22Rv1 (cell line): ENCODE results near the gene ATG7.
A peak's percentile ranks its signal among the peaks of the same experiment; 100 is the strongest.

Source experiments
- CTCF ChIP-seq: fragments of 450-650 bp; IDR thresholded peaks from 2 replicates; pipeline ENCODE4 v1.5.1; 2017; ENCODE audit warnings: mild to moderate bottlenecking
- ZFX ChIP-seq: fragments of 450-650 bp; IDR thresholded peaks from 2 replicates; pipeline ENCODE4 v1.6.1; 2017; ENCODE audit warnings: antibody characterized with exemption, borderline replicate concordance

GRCh38 chr3:11271986-11272904 is at the start of gene ATG7:
- TF ChIP-seq CTCF, result 0 out of 2 replicates have a peak, but pooled peaks have one; percentile 7
- no peak for TF ChIP-seq ZFX
